Endothelial cell of umbilical vein (primary cell): Measurements from ENCODE around the gene CNKSR2. TPM values are rescaled to one million over a fixed set of nuclear protein-coding genes. Genes with fewer than 3 reads are reported as not detected.

Source experiments
- BruUV-seq: library from RNA; stranded (reverse); fragments of 400-500 nt; replicated peaks from 2 replicates; lab custom pipeline; 2021; lab: Mats Ljungman, UMichigan
- CTCF ChIA-PET: fragments of 300-600, 350-600 bp; sonication (Branson Sonifier 250); formaldehyde crosslinking; loops from one replicate; lab custom pipeline; 2021; ENCODE audit warnings: antibody characterized with exemption, inconsistent platforms; lab: Charles Lee
- POLR2A ChIA-PET: fragments of 300-600, 350-600 bp; sonication (Branson Sonifier 250); formaldehyde crosslinking; loops from one replicate; lab custom pipeline; 2021; ENCODE audit warnings: antibody characterized with exemption, inconsistent platforms; lab: Charles Lee
- DNase-seq: peaks from one replicate; pipeline ENCODE4 v3.0.0-alpha.2; 2011; ENCODE audit warnings: low read depth, low spot score
- FAIRE-seq: peaks from 2 replicates; lab custom pipeline; 2011; peaks lifted over from hg19 to GRCh38; lab: Jason Lieb, UNC
- H2AFZ ChIP-seq: 2 replicates; pipeline ENCODE4 v1.6.0; 2012; ENCODE audit warnings: low read depth, low read length, control low read depth, inconsistent platforms
- H3K27ac ChIP-seq: 2 replicates; pipeline ENCODE4 v1.5.1; 2011; ENCODE audit warnings: low read depth, mild to moderate bottlenecking, control low read depth, low read length, moderate library complexity; ENCODE audit not compliant: insufficient read depth
- H3K27me3 ChIP-seq, 2 experiments: 2 replicates each; pipeline versions ENCODE4 v1.6.0 to v1.6.1; 2011; ENCODE audit warnings: low read length in 2 of 2, mixed read lengths in 1 of 2; ENCODE audit not compliant: control insufficient read depth in 2 of 2, insufficient read depth in 2 of 2
- H3K36me3 ChIP-seq, 2 experiments: 2 replicates in 1 of 2; 3 replicates in 1 of 2; pipeline ENCODE4 v1.5.1; 2011; ENCODE audit warnings: low read length in 2 of 2, mild to moderate bottlenecking in 1 of 2, moderate library complexity in 1 of 2; ENCODE audit not compliant: control insufficient read depth in 2 of 2, insufficient read depth in 2 of 2; ENCODE audit errors: extremely low read depth in 1 of 2
- H3K4me1 ChIP-seq: 3 replicates; pipeline ENCODE4 v1.5.1; 2011; ENCODE audit warnings: mild to moderate bottlenecking, low read length; ENCODE audit not compliant: control insufficient read depth, insufficient read depth; ENCODE audit errors: extremely low read depth
- H3K4me2 ChIP-seq: 2 replicates; pipeline ENCODE4 v1.6.1; 2011; ENCODE audit warnings: low read length, control low read depth, mixed read lengths; ENCODE audit not compliant: insufficient read depth
- H3K4me3 ChIP-seq, 3 experiments: fragments of 200-600 bp in 1 of 3; sonication (generic), shearing (Covaris generic) in 1 of 3; replicated peaks in 1 of 3; 2 replicates each; pipeline ENCODE4 v1.5.1; 2011 to 2016; ENCODE audit warnings: control low read depth in 3 of 3, low read length in 3 of 3, mild to moderate bottlenecking in 2 of 3, inconsistent platforms in 1 of 3, low read depth in 1 of 3, moderate library complexity in 1 of 3; ENCODE audit not compliant: insufficient read depth in 1 of 3
- H3K79me2 ChIP-seq: 2 replicates; pipeline ENCODE4 v1.6.0; 2012; ENCODE audit warnings: low read length, inconsistent platforms; ENCODE audit not compliant: control insufficient read depth, insufficient read depth
- H3K9ac ChIP-seq: replicated peaks from 2 replicates; pipeline ENCODE3; 2011; ENCODE audit warnings: low read length, control low read depth; ENCODE audit not compliant: insufficient read depth; ENCODE audit errors: extremely low read depth
- H3K9me1 ChIP-seq: replicated peaks from 3 replicates; pipeline ENCODE4 v1.6.0; 2011; ENCODE audit warnings: mild to moderate bottlenecking, low read length; ENCODE audit not compliant: control insufficient read depth, insufficient read depth; ENCODE audit errors: extremely low read depth
- H3K9me3 ChIP-seq: replicated peaks from 2 replicates; pipeline ENCODE4 v1.5.1; 2012; ENCODE audit warnings: low read length, inconsistent platforms; ENCODE audit not compliant: control insufficient read depth, insufficient read depth
- H4K20me1 ChIP-seq: replicated peaks from 2 replicates; pipeline ENCODE3; 2011; ENCODE audit warnings: mild to moderate bottlenecking, low read length; ENCODE audit not compliant: control insufficient read depth, insufficient read depth; ENCODE audit errors: extremely low read depth
- FOS ChIP-seq: IDR thresholded peaks from 2 replicates; pipeline ENCODE4 v1.6.1; 2011; ENCODE audit warnings: mild to moderate bottlenecking, low read length, moderate library complexity, borderline replicate concordance; ENCODE audit not compliant: insufficient read depth
- POLR2A ChIP-seq: IDR thresholded peaks from 2 replicates; pipeline ENCODE4 v1.6.1; 2012; ENCODE audit warnings: low read depth, mild to moderate bottlenecking, control low read depth, low read length
- POLR2AphosphoS5 ChIP-seq: IDR thresholded peaks from 2 replicates; pipeline ENCODE4 v1.6.1; 2012; ENCODE audit warnings: low read depth, mild to moderate bottlenecking, control low read depth, low read length, moderate library complexity; ENCODE audit not compliant: insufficient read depth
- dilution Hi-C: fragments of 300-500 bp; cut with MboI; formaldehyde crosslinking; loops from one replicate; pipeline ENCODE4 v1.15.0; 2019; ENCODE audit warnings: low sequenced_read_pairs; ENCODE audit not compliant: extremely low pct_ligation_motif_present
- intact Hi-C: fragments of 100-400 bp; cut with micrococcal nuclease; formaldehyde crosslinking; loops from one replicate; pipeline ENCODE4 v1.10.0; 2022
- polyA plus RNA-seq, 4 experiments: library from polyadenylated mRNA; depleted of rRNA in 3 of 4; stranded (reverse) in 3 of 4; unstranded in 1 of 4; fragments of >200 nt; gene quantifications; 2 replicates each; pipeline versions ENCODE4 v1.2.1 to v1.2.3, GENCODE V29; 2011 to 2012; ENCODE audit warnings: missing spikeins in 1 of 4
- total RNA-seq: library from RNA; stranded (reverse); gene quantifications from 2 replicates; pipeline ENCODE4 v1.2.3, GENCODE V29; 2021
- TF ChIP-seq, protein P1 (sequence below): IDR thresholded peaks from 2 replicates; pipeline ENCODE4 v1.6.1; 2011; ENCODE audit not compliant: insufficient read depth, insufficient read length

CNKSR2 gene
- total and polyA plus RNA-seq, 2 donors (not counting 3 experiments of a cell fraction or from before 2014, with no cell fraction given) = 0.13 TPM; not detected in 1

GRCh38 chrX:21645431-21645830 lies 271.2 kb downstream of the CNKSR2 start:
- Histone ChIP-seq H3K27me3 (no peaks in the 10 kb centered on the region), H3K9me1 (no peaks in the 10 kb centered on the region), H3K4me1 (no peaks in the 10 kb centered on the region), H3K4me3 (no peak overlapping the region), H3K4me2 (no peak overlapping the region), H3K9me3 (no peaks in the 10 kb centered on the region), H3K27ac (no peak overlapping the region), H3K79me2 (no peaks in the 10 kb centered on the region), H3K9ac (no peak overlapping the region), H3K36me3 (no peaks in the 10 kb centered on the region), H4K20me1 (no peaks in the 10 kb centered on the region), H2AFZ (no peak overlapping the region)
- no peak for DNase-seq
- TF ChIP-seq, protein P1, sequence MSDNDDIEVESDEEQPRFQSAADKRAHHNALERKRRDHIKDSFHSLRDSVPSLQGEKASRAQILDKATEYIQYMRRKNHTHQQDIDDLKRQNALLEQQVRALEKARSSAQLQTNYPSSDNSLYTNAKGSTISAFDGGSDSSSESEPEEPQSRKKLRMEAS = no peak
- TF ChIP-seq POLR2AphosphoS5 (no peak), POLR2A (no peak), FOS (no peak)
- ChIA-PET CTCF (no interaction called here), POLR2A (no interaction called here)
- dilution Hi-C loops (no loop called here), intact Hi-C loops (no loop called here)
- no TSS peak for BruUV-seq
- peak; percentile 12 for FAIRE-seq

DNA sequence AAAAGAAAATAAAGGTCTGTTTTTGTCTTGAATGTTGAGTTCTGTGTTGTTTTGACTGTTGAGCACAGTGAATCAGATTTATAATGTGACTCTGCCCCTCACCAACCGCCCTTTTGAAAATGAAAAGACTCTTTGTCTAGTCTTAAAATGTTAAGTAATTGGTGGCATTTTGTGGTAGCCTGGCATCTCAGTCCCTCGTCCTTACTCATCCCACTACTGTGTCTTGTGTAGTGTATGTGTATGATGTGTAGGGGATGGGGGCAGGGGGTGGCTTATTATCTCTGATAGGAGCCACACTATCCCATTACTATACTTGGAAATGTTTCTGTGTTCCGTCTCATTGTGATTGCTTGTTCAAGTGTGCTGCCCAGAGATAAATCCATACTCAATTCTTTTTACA lies 271.7 kb downstream of the CNKSR2 start:
- dilution Hi-C loops = no loop called here
- FAIRE-seq = no peak

More for the DNA sequence above, 271.7 kb downstream of the CNKSR2 start:
- no peak overlapping the region for H2AFZ ChIP-seq
- no peaks in the 10 kb centered on the region for H3K36me3 ChIP-seq
- POLR2A ChIA-PET = no interaction called here
- H3K27me3 ChIP-seq = no peaks in the 10 kb centered on the region
- H3K9me1 ChIP-seq = no peaks in the 10 kb centered on the region
- no peaks in the 10 kb centered on the region for H3K79me2 ChIP-seq
- H3K9me3 ChIP-seq = no peaks in the 10 kb centered on the region
- CTCF ChIA-PET = no interaction called here
- H3K4me2 ChIP-seq = no peak overlapping the region
- TF ChIP-seq, protein P1 = no peak
- no peak for TF ChIP-seq POLR2AphosphoS5
- no peak overlapping the region for H3K4me3 ChIP-seq
- H4K20me1 ChIP-seq = no peaks in the 10 kb centered on the region
- intact Hi-C loops = no loop called here
- BruUV-seq = no TSS peak
- no peaks in the 10 kb centered on the region for H3K4me1 ChIP-seq
- H3K27ac ChIP-seq = no peak overlapping the region
- DNase-seq = no peak
- H3K9ac ChIP-seq = no peak overlapping the region
